GM12878 (cell line): Measurements from ENCODE around the gene HMG20B. TPM values are rescaled to one million over a fixed set of nuclear protein-coding genes. Genes with fewer than 3 reads are reported as not detected.

Experiments
- ATAC-seq: fragments of 200-7000 bp; cut with Tn5 transposase; 3 replicates; pipeline ENCODE4 v1.9.1; 2020; ENCODE audit warnings: mild to moderate bottlenecking, moderate library complexity
- BruUV-seq: library from RNA; stranded (reverse); fragments of 400-500 nt; replicated peaks from 2 replicates; lab custom pipeline; 2021; lab: Mats Ljungman, UMichigan
- CTCF ChIA-PET: fragments of 300-600 bp; sonication (Branson Sonifier 250); formaldehyde crosslinking; extraction: SDS; loops from one replicate; lab custom pipeline; 2021; ENCODE audit warnings: inconsistent platforms; lab: Yijun Ruan, JAX
- POLR2A ChIA-PET: fragments of 350-600 bp; formaldehyde crosslinking; extraction: SDS; loops from one replicate; lab custom pipeline; 2021; ENCODE audit warnings: inconsistent platforms; lab: Charles Lee
- RAD21 ChIA-PET: fragments of 300-600 bp; sonication (Branson Sonifier 250); formaldehyde crosslinking; loops from one replicate; lab custom pipeline; 2023; ENCODE audit warnings: antibody characterized with exemption; ENCODE audit not compliant: unreplicated experiment; lab: Charles Lee
- SMC1A ChIA-PET: fragments of 300-600 bp; sonication (Branson Sonifier 250); formaldehyde crosslinking; loops from one replicate; lab custom pipeline; 2023; ENCODE audit not compliant: unreplicated experiment, uncharacterized antibody; lab: Charles Lee
- DNase-seq: peaks from one replicate; pipeline ENCODE4 v3.0.0-alpha.2; 2011; ENCODE audit warnings: low read depth, low spot score
- FAIRE-seq: peaks from 3 replicates; lab custom pipeline; 2011; peaks lifted over from hg19 to GRCh38; lab: Jason Lieb, UNC
- H2AFZ ChIP-seq: 2 replicates; pipeline ENCODE4 v1.6.0; 2011; ENCODE audit warnings: low read depth, low read length, control low read depth; ENCODE audit not compliant: control insufficient read depth
- H3K27ac ChIP-seq: 2 replicates; pipeline ENCODE4 v1.5.1; 2011; ENCODE audit warnings: control low read depth; ENCODE audit not compliant: control insufficient read depth, insufficient read depth
- H3K27me3 ChIP-seq, 2 experiments: replicated peaks in 1 of 2; 2 replicates each; pipeline versions ENCODE4 v1.6.0 to v1.6.1; 2011; ENCODE audit warnings: low read length in 1 of 2; ENCODE audit not compliant: control insufficient read depth in 2 of 2, insufficient read depth in 2 of 2
- H3K36me3 ChIP-seq, 2 experiments: 2 replicates each; pipeline ENCODE4 v1.5.1; 2011; ENCODE audit warnings: low read length in 1 of 2; ENCODE audit not compliant: control insufficient read depth in 2 of 2, insufficient read depth in 2 of 2
- H3K4me1 ChIP-seq: 2 replicates; pipeline ENCODE4 v1.6.1; 2011; ENCODE audit warnings: mild to moderate bottlenecking, low read length, moderate library complexity, mixed read lengths; ENCODE audit not compliant: control insufficient read depth, insufficient read depth
- H3K4me2 ChIP-seq: 2 replicates; pipeline ENCODE4 v1.6.0; 2011; ENCODE audit warnings: control low read depth; ENCODE audit not compliant: control insufficient read depth, insufficient read depth
- H3K4me3 ChIP-seq: fragments of 200-600 bp; sonication (generic); 2 replicates; pipeline ENCODE4 v1.5.1; 2016
- H3K79me2 ChIP-seq: 2 replicates; pipeline ENCODE4 v1.6.0; 2011; ENCODE audit warnings: low read length; ENCODE audit not compliant: control insufficient read depth, insufficient read depth
- H3K9ac ChIP-seq: 2 replicates; pipeline ENCODE4 v1.8.0; 2011; ENCODE audit warnings: low read length, control low read depth, mixed read lengths; ENCODE audit not compliant: control insufficient read depth, insufficient read depth
- H3K9me3 ChIP-seq: replicated peaks from 3 replicates; pipeline ENCODE4 v1.5.1; 2011; ENCODE audit warnings: mild to moderate bottlenecking, low read length; ENCODE audit not compliant: control insufficient read depth, insufficient read depth
- H4K20me1 ChIP-seq: 2 replicates; pipeline ENCODE4 v1.6.0; 2011; ENCODE audit not compliant: control insufficient read depth, insufficient read depth
- ATF2 ChIP-seq: IDR thresholded peaks from 2 replicates; pipeline ENCODE4 v1.6.1; 2012; ENCODE audit warnings: low read length, inconsistent platforms
- ATF7 ChIP-seq: fragments of 450-650 bp; IDR thresholded peaks from 2 replicates; pipeline ENCODE4 v1.6.1; 2016; ENCODE audit warnings: low read depth, mild to moderate bottlenecking
- BRCA1 ChIP-seq: IDR thresholded peaks from 2 replicates; pipeline ENCODE4 v1.6.1; 2011; ENCODE audit warnings: low read depth, low read length, improper control_type of control experiment
- ESRRA ChIP-seq: IDR thresholded peaks from 2 replicates; pipeline ENCODE4 v1.6.1; 2012; ENCODE audit warnings: mild to moderate bottlenecking, low read length, improper control_type of control experiment
- ETV6 ChIP-seq, 2 experiments: fragments of 450-650 bp in 1 of 2; IDR thresholded peaks in 1 of 2; conservative IDR thresholded peaks in 1 of 2; 2 replicates each; pipeline ENCODE4 v1.6.1; 2014; ENCODE audit warnings: antibody characterized with exemption in 1 of 2, borderline replicate concordance in 1 of 2, low read depth in 1 of 2, mild to moderate bottlenecking in 1 of 2, moderate library complexity in 1 of 2
- HCFC1 ChIP-seq: fragments of 150-350 bp; IDR thresholded peaks from 2 replicates; pipeline ENCODE4 v1.6.1; 2014; ENCODE audit warnings: low read length
- HDAC6 ChIP-seq: fragments of 200-600 bp; sonication (generic); IDR thresholded peaks from one replicate; pipeline ENCODE4 v1.8.0; 2017; ENCODE audit warnings: antibody characterized with exemption; ENCODE audit not compliant: unreplicated experiment
- IKZF1 ChIP-seq: fragments of 450-650 bp; conservative IDR thresholded peaks from 2 replicates; pipeline ENCODE4 v1.6.1; 2017; ENCODE audit warnings: antibody characterized with exemption, mild to moderate bottlenecking
- IRF3 ChIP-seq: fragments of 450-650 bp; IDR thresholded peaks from 2 replicates; pipeline ENCODE4 v1.6.1; 2014; ENCODE audit warnings: mild to moderate bottlenecking
- MTA2 ChIP-seq: fragments of 450-650 bp; IDR thresholded peaks from 2 replicates; pipeline ENCODE4 v1.6.1; 2016; ENCODE audit warnings: low read depth, mild to moderate bottlenecking, moderate library complexity
- MXI1 ChIP-seq: fragments of 150-350 bp; IDR thresholded peaks from 2 replicates; pipeline ENCODE4 v1.6.1; 2011; ENCODE audit warnings: low read depth, mild to moderate bottlenecking, inconsistent platforms, low read length, improper control_type of control experiment
- RAD21 ChIP-seq: IDR thresholded peaks from 2 replicates; pipeline ENCODE4 v1.6.1; 2011; ENCODE audit warnings: mild to moderate bottlenecking, low read depth, low read length, moderate library complexity; ENCODE audit not compliant: insufficient read depth
- RELB ChIP-seq: fragments of 450-650 bp; IDR thresholded peaks from 2 replicates; pipeline ENCODE4 v1.6.1; 2017; ENCODE audit warnings: low read depth, mild to moderate bottlenecking, moderate library complexity
- SUPT20H ChIP-seq: IDR thresholded peaks from 2 replicates; pipeline ENCODE4 v1.6.1; 2011; ENCODE audit warnings: low read depth, mild to moderate bottlenecking, low read length, moderate library complexity, borderline replicate concordance; ENCODE audit not compliant: control insufficient read depth
- TCF7 ChIP-seq: IDR thresholded peaks from 2 replicates; pipeline ENCODE4 v1.6.1; 2014; ENCODE audit warnings: antibody characterized with exemption, borderline replicate concordance
- USF2 ChIP-seq: IDR thresholded peaks from 2 replicates; pipeline ENCODE4 v1.6.1; 2011; ENCODE audit warnings: low read depth, low read length, improper control_type of control experiment, borderline replicate concordance
- YY1 ChIP-seq: IDR thresholded peaks from 2 replicates; pipeline ENCODE4 v1.6.1; 2011; ENCODE audit warnings: low read depth, mild to moderate bottlenecking, low read length
- WGBS: methylation state at CpG from one replicate; pipeline ENCODE4 v1.1.6; 2016; ENCODE audit warnings: low lambda C conversion rate; ENCODE audit not compliant: insufficient replicate concordance, insufficient coverage; ENCODE audit errors: missing lambda C conversion rate; 5-methylcytosine and 5-hydroxymethylcytosine counted together
- in situ Hi-C: fragments of 300-500 bp; cut with MboI; formaldehyde crosslinking; loops from 9 replicates; pipeline ENCODE4 v1.14.3; 2018; ENCODE audit warnings: mixed read lengths
- intact Hi-C: fragments of 100-400 bp; cut with micrococcal nuclease; formaldehyde crosslinking; loops from one replicate; pipeline ENCODE4 v1.14.2; 2022; ENCODE audit not compliant: unreplicated experiment
- polyA plus RNA-seq, 11 experiments: library from polyadenylated mRNA; depleted of rRNA in 4 of 11; unstranded in 6 of 11; stranded (reverse) in 5 of 11; fragments of >200 nt; fragmentation: Nextera tagmentation in 4 of 11; fragmentation: Illumina TruSeq in 1 of 11; extraction: Ambion mirVana in 4 of 11; extraction: Trizol in 1 of 11; gene quantifications; 1 replicate in 1 of 11; 2 replicates in 10 of 11; pipeline versions ENCODE4 v1.2.1 to v1.2.3, GENCODE V29; 2011 to 2016; ENCODE audit warnings: inconsistent platforms in 2 of 11, missing spikeins in 2 of 11, low read depth in 1 of 11
- total RNA-seq, 4 experiments: library from RNA; depleted of rRNA in 3 of 4; stranded (reverse); fragments of >200 nt in 3 of 4; fragmentation: Illumina TruSeq in 1 of 4; extraction: Trizol in 1 of 4; gene quantifications; 2 replicates each; pipeline versions ENCODE4 v1.2.1 to v1.2.3, GENCODE V29; 2013 to 2021

Gene HMG20B
- total and polyA plus RNA-seq, 10 of the 15 experiments (the other 5 are each of a cell fraction or from before 2014, with no cell fraction given) = 0.37 to 92.7 (median 47.0) TPM

- 96% methylated on average over 21 of the region's 21 CpGs for WGBS
- in situ Hi-C loops (no loop called here), intact Hi-C loops (no loop called here)
- H3K9ac ChIP-seq = no peak overlapping the region
- no TSS peak for BruUV-seq
- no peak overlapping the region for H3K4me2 ChIP-seq
- FAIRE-seq = no peak
- H3K4me1 ChIP-seq = no peaks in the 10 kb centered on the region
- peaks cover 5 to 45% of the 10 kb centered on the region in 2 experiments; a peak in 3 of 4 replicates for H3K36me3 ChIP-seq
- H3K27me3 ChIP-seq = no peaks in the 10 kb centered on the region
- no peaks in the 10 kb centered on the region for H4K20me1 ChIP-seq
- H3K4me3 ChIP-seq = no peak overlapping the region
- CTCF ChIA-PET = no interaction called here
- RAD21 ChIA-PET = no interaction called here
- H2AFZ ChIP-seq = no peak overlapping the region
- SMC1A ChIA-PET = no interaction called here
- no peak overlapping the region for H3K27ac ChIP-seq
- ATAC-seq = no peak
- POLR2A ChIA-PET = no interaction called here
- peaks cover 3% of the 10 kb centered on the region for H3K79me2 ChIP-seq
- DNase-seq = no peak
- no peaks in the 10 kb centered on the region for H3K9me3 ChIP-seq
- TF ChIP-seq ESRRA = no peak
- no peak for TF ChIP-seq IKZF1
- TF ChIP-seq BRCA1 = no peak
- no peak for TF ChIP-seq HDAC6
- TF ChIP-seq MXI1 = no peak
- TF ChIP-seq YY1 = no peak
- no peak for TF ChIP-seq RAD21
- no peak for TF ChIP-seq ATF7
- TF ChIP-seq MTA2 = no peak
- no peak for TF ChIP-seq TCF7
- no peak for TF ChIP-seq ETV6 (conservative IDR thresholded peaks at IDR 0.05 in 1 of 2, IDR thresholded peaks at IDR 0.05 in 1 of 2; ENCODE audit: borderline replicate concordance in 1 of 2, low read depth in 1 of 2)
- TF ChIP-seq HCFC1 = no peak
- no peak for TF ChIP-seq ATF2
- TF ChIP-seq SUPT20H = no peak
- TF ChIP-seq RELB = no peak
- no peak for TF ChIP-seq IRF3
- no peak for TF ChIP-seq USF2
Measured at GRCh38 chr19:3523361-3524077, 49.2 kb upstream of the HMG20B start.
